Common myeloid progenitor, CD34-positive (primary cell): ENCODE data around the gene CNOT2.
A peak's percentile ranks its signal among the peaks of the same experiment; 100 is the strongest.
"Not testable (repeated sequence)": the region's sequence is repeated elsewhere in the genome, so short reads cannot be mapped to it uniquely, and the experiment has no call there.

Experiments
- CTCF ChIA-PET: fragments of 350-600 bp; sonication (Branson Sonifier 250); formaldehyde crosslinking; loops from one replicate; lab custom pipeline; 2021; ENCODE audit warnings: antibody characterized with exemption; lab: Charles Lee
- POLR2A ChIA-PET: fragments of 350-600 bp; sonication (Branson Sonifier 250); formaldehyde crosslinking; loops from one replicate; lab custom pipeline; 2021; ENCODE audit warnings: antibody characterized with exemption; lab: Charles Lee
- DNase-seq, 3 donors: peaks; one replicate each; pipeline versions ENCODE4 v3.0.0 to v3.0.0-alpha.2; 2013
- H3K27ac ChIP-seq, 2 experiments: 1 replicate in 1 of 2; 2 replicates in 1 of 2; pipeline ENCODE4 v1.7.0; 2013; ENCODE audit warnings: inconsistent platforms in 2 of 2, low read length in 2 of 2, mild to moderate bottlenecking in 2 of 2, low read depth in 1 of 2, moderate library complexity in 1 of 2; ENCODE audit not compliant: severe bottlenecking in 2 of 2, insufficient read depth in 1 of 2, poor library complexity in 1 of 2
- H3K27me3 ChIP-seq, 5 experiments: replicated peaks in 2 of 5; 1 replicate in 3 of 5; 2 replicates in 2 of 5; pipeline versions ENCODE4 v1.6.1 to v1.7.0; 2013; ENCODE audit warnings: low read length in 4 of 5, mild to moderate bottlenecking in 2 of 5, moderate library complexity in 2 of 5, inconsistent platforms in 1 of 5; ENCODE audit not compliant: insufficient read depth in 5 of 5, control insufficient read depth in 4 of 5
- H3K36me3 ChIP-seq, 4 experiments: 1 replicate in 2 of 4; 2 replicates in 2 of 4; pipeline versions ENCODE4 v1.6.1 to v1.7.0; 2013; ENCODE audit warnings: low read length in 3 of 4, control low read depth in 1 of 4, mild to moderate bottlenecking in 1 of 4; ENCODE audit not compliant: control insufficient read depth in 4 of 4, insufficient read depth in 4 of 4
- H3K4me1 ChIP-seq, 4 experiments: 1 replicate in 3 of 4; 2 replicates in 1 of 4; pipeline versions ENCODE4 v1.6.1 to v1.7.1; 2013; ENCODE audit warnings: low read length in 3 of 4, mild to moderate bottlenecking in 3 of 4, control low read depth in 1 of 4, inconsistent platforms in 1 of 4, moderate library complexity in 1 of 4; ENCODE audit not compliant: control insufficient read depth in 4 of 4, insufficient read depth in 4 of 4; ENCODE audit errors: control extremely low read depth in 1 of 4
- H3K4me3 ChIP-seq, 7 experiments: 1 replicate in 4 of 7; 2 replicates in 3 of 7; pipeline versions ENCODE4 v1.5.1 to v1.7.0; 2013; ENCODE audit warnings: mild to moderate bottlenecking in 7 of 7, low read length in 6 of 7, moderate library complexity in 6 of 7, inconsistent platforms in 2 of 7, low read depth in 2 of 7, control low read depth in 1 of 7; ENCODE audit not compliant: insufficient read depth in 4 of 7, control insufficient read depth in 1 of 7; ENCODE audit errors: extremely low read depth in 1 of 7
- H3K9me3 ChIP-seq, 5 experiments: 1 replicate in 4 of 5; 2 replicates in 1 of 5; pipeline versions ENCODE4 v1.6.1 to v1.7.1; 2013; ENCODE audit warnings: low read length in 4 of 5, mild to moderate bottlenecking in 2 of 5, inconsistent platforms in 1 of 5, low read depth in 1 of 5, moderate library complexity in 1 of 5; ENCODE audit not compliant: control insufficient read depth in 4 of 5, insufficient read depth in 2 of 5; ENCODE audit errors: control extremely low read depth in 1 of 5
- WGBS: methylation state at CpG from one replicate; pipeline ENCODE4 v1.1.5; 2013; ENCODE audit not compliant: insufficient coverage; 5-methylcytosine and 5-hydroxymethylcytosine counted together

Gene CNOT2

DNA sequence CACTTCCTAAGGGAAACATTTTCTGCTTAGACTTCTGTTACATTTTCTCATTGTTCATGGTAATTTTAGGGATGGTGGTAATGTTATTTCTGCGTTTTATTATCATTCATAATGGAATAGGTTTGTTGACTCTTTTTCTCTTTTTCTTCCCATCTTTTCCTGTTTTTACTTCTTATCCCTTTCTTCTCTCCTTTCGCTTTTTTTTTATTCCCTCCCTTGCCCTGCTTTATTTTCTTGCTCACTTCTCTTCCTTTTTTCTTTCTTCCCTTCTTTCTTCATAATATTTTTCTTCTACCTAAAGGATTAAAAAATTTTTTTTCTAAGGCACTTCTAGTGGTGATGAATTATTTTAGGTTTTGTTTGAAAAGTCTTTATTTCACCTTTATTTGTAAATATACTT is 45.6 kb downstream of the CNOT2 start:
- no peak overlapping the region for H3K27ac ChIP-seq
- H3K36me3 ChIP-seq = peaks cover 0 to 23% (median 17%) of the 10 kb centered on the region in 4 experiments
- H3K27me3 ChIP-seq = no peaks in the 10 kb centered on the region
- H3K4me1 ChIP-seq = peaks cover 0 to 4% (median 0%) of the 10 kb centered on the region in 4 experiments
- CTCF ChIA-PET = interaction anchor here (1.4 kb wide), 1 partner anchor 14 kb away, joined by 3 read pairs; no protein-coding TSS in a partner anchor
- POLR2A ChIA-PET = no interaction called here
- no peaks in the 10 kb centered on the region for H3K9me3 ChIP-seq
- H3K4me3 ChIP-seq = no peak overlapping the region
- no peak for DNase-seq
- WGBS = no CpG with 5 or more reads among the region's 2 CpGs

DNA sequence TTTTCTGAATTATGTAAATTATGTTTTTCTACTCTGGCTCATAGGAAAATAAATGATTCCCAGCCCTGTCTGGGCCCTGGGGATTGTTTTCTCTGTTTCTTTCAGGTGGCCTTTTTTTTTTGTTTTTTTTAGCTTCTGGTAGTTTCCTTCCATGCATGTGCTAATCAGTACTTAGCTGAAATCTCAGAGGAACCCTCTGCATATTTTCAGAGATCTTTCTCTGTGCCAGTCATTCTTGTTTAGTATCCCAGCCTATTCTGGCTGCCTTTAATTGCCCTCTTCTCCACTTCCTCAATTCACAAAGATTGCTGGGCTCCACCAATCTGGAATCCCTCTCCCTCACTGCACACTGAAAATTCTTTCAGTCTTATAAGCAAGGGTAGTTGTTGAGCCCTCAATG is 46.9 kb downstream of the CNOT2 start:
- Histone ChIP-seq H3K9me3 (no peaks in the 10 kb centered on the region), H3K27ac (no peak overlapping the region), H3K4me3 (no peak overlapping the region), H3K36me3 (peaks cover 0 to 29% (median 21%) of the 10 kb centered on the region in 4 experiments), H3K4me1 (peaks cover 0 to 4% (median 0%) of the 10 kb centered on the region in 4 experiments), H3K27me3 (no peaks in the 10 kb centered on the region)
- peak in 2 of 3 donors; percentile 20 to 38 for DNase-seq
- ChIA-PET CTCF (no interaction called here), POLR2A (no interaction called here)

DNA sequence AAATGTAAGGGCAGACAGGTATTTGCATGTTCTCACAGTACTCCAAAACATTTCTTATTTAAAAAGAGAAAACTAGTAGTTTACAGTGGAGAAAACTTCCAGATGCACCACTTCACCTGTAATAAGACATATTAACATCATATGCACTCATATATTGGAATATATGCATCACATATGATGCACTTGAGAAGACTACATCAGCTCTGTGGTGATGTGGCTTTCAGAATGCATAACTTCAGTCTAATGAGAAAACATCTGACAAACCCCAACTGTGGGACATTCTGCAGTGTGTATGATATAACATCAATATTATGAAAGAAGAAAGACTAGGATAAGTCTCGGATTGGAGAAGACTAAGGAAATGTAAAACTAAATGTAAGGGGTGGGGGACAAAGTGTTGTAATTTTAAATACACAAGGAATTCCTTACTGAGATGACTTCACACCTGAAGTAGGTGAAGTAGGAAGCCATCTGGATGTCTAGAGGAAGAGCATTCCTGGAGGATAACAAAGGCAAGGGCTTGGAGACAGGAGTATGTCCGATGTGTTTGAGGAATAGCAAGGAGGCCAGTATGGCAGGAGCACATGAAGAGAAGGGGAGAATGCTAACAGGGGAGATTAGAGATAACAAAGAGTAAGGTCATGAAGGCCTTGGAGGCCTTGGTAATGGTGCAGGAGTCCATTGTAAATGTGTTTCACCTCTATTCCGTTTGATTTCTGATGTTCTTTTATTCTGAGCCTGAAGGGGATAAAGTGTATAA is 49.0 kb downstream of the CNOT2 start:
- WGBS = 100% methylated on average over 1 of the region's 3 CpGs
- Histone ChIP-seq H3K36me3 (peaks cover 0 to 26% (median 15%) of the 10 kb centered on the region in 4 experiments), H3K9me3 (no peaks in the 10 kb centered on the region), H3K27me3 (no peaks in the 10 kb centered on the region), H3K4me3 (no peak overlapping the region), H3K27ac (no peak overlapping the region), H3K4me1 (peaks cover 0 to 4% (median 0%) of the 10 kb centered on the region in 4 experiments)
- CTCF ChIA-PET = no interaction called here
- POLR2A ChIA-PET = interaction anchor here (0.8 kb wide), 1 partner anchor 36 kb away, joined by 3 read pairs; no protein-coding TSS in a partner anchor
- DNase-seq = no peak

DNA sequence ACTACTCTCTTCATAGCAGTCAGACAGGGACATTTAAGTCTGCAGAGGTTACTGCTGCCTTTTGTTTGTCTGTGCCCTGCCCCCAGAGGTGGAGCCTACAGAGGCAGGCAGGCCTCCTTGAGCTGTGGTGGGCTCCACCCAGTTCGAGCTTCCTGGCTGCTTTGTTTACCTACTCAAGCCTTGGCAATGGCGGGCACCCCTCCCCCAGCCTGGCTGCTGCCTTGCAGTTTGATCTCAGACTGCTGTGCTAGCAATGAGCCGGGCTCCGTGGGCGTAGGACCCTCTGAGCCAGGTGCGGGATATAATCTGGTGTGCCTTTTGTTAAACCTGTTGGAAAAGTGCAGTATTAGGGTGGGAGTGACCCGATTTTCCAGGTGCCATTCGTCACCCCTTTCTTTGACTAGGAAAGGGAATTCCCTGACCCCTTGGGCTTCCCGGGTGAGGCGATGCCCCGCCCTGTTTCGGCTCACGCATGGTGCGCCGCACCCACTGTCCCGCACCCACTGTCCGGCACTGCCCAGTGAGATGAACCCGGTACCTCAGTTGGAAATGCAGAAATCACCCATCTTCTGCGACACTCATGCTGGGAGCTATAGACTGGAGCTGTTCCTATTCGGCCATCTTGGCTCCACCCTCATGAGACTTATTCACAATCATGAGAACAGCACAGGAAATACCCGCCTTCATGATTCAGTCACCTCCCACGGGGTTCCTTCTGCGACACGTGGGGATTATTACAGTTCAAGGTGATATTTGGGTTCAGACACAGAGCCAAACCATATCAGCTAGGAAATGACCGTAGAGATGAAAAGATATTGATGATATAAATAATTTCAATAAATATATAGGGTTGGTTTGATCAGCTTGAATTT is 61.7 kb downstream of the CNOT2 start:
- H3K4me3 ChIP-seq, POLR2A ChIA-PET, DNase-seq, H3K4me1 ChIP-seq, H3K27me3 ChIP-seq, H3K27ac ChIP-seq: not testable (repeated sequence)
- CTCF ChIA-PET = interaction anchor here (1.2 to 1.8 kb wide), 2 partner anchors 10 to 12 kb away, joined by 3 to 6 read pairs; no protein-coding TSS in a partner anchor
- WGBS = 91% methylated on average over 16 of the region's 25 CpGs
- Histone ChIP-seq H3K36me3 (peaks cover 0 to 21% (median 5%) of the 10 kb centered on the region in 4 experiments), H3K9me3 (peaks cover 0 to 13% (median 2%) of the 10 kb centered on the region in 5 experiments)

DNA sequence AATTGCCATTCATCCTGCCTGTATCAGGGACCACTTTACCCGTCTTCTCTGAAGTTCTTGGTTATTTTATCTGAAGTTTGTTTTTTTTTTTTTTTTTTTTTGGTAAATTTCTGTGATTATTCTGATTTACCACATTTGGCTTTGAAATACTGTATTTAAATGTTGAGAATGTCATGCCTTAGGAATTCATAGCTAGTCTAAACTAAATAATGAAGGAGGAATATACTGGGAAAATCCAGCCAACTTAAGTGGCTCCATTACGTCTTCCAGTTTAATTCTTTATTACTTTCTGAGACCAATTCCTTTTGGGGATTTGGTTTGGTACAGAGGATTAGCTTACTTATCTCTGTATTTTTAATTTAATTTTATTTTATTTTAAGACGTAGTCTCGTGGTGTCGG is 62.6 kb downstream of the CNOT2 start:
- no peak overlapping the region for H3K27ac ChIP-seq
- ChIA-PET POLR2A (no interaction called here), CTCF (interaction anchor here (1.2 to 1.8 kb wide), 3 partner anchors 9 to 11 kb away, joined by 3 to 6 read pairs (median 4); no protein-coding TSS in a partner anchor)
- no peaks in the 10 kb centered on the region for H3K27me3 ChIP-seq
- DNase-seq = no peak
- H3K36me3 ChIP-seq = peaks cover 2 to 22% (median 5%) of the 10 kb centered on the region in 4 experiments
- H3K4me1 ChIP-seq = no peaks in the 10 kb centered on the region
- 100% methylated on average over 3 of the region's 5 CpGs for WGBS
- no peak overlapping the region for H3K4me3 ChIP-seq
- H3K9me3 ChIP-seq = peaks cover 0 to 13% (median 2%) of the 10 kb centered on the region in 5 experiments

DNA sequence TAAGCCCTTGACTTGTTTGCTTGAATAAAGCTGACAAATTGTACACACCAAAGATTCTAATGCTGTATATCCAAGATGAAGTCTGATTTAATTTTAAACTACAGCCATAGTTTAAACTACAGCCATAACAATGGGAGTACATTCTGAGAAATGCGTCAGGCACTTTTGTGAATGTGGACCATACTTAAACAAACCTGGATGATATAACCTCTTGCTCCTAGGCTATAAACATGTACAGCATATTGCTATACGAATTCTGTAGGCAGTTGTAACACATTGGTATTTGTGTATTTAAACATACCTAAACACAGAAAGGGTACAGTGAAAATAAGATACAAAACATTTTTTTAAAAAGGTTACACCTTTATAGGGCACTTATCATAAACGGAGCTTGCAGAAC is 63.4 kb downstream of the CNOT2 start:
- Histone ChIP-seq H3K4me1 (no peaks in the 10 kb centered on the region), H3K27ac (no peak overlapping the region), H3K27me3 (no peaks in the 10 kb centered on the region), H3K9me3 (peaks cover 0 to 13% (median 2%) of the 10 kb centered on the region in 5 experiments), H3K36me3 (peaks cover 2 to 27% (median 6%) of the 10 kb centered on the region in 4 experiments), H3K4me3 (no peak overlapping the region)
- no CpG with 5 or more reads among the region's 3 CpGs for WGBS
- DNase-seq = no peak
- CTCF ChIA-PET = interaction anchor here (1.2 to 1.8 kb wide), 3 partner anchors 12 to 21 kb away, joined by 3 to 4 read pairs (median 4); no protein-coding TSS in a partner anchor
- POLR2A ChIA-PET = interaction anchor here (0.7 kb wide), 1 partner anchor 54 kb away, joined by 3 read pairs; no protein-coding TSS in a partner anchor
